ENCODE results near the gene CCNL1.

- TF ChIP-seq, protein P1, sequence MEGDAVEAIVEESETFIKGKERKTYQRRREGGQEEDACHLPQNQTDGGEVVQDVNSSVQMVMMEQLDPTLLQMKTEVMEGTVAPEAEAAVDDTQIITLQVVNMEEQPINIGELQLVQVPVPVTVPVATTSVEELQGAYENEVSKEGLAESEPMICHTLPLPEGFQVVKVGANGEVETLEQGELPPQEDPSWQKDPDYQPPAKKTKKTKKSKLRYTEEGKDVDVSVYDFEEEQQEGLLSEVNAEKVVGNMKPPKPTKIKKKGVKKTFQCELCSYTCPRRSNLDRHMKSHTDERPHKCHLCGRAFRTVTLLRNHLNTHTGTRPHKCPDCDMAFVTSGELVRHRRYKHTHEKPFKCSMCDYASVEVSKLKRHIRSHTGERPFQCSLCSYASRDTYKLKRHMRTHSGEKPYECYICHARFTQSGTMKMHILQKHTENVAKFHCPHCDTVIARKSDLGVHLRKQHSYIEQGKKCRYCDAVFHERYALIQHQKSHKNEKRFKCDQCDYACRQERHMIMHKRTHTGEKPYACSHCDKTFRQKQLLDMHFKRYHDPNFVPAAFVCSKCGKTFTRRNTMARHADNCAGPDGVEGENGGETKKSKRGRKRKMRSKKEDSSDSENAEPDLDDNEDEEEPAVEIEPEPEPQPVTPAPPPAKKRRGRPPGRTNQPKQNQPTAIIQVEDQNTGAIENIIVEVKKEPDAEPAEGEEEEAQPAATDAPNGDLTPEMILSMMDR (IDR thresholded peaks at IDR 0.05) = no peak
- TF ChIP-seq, protein P2, sequence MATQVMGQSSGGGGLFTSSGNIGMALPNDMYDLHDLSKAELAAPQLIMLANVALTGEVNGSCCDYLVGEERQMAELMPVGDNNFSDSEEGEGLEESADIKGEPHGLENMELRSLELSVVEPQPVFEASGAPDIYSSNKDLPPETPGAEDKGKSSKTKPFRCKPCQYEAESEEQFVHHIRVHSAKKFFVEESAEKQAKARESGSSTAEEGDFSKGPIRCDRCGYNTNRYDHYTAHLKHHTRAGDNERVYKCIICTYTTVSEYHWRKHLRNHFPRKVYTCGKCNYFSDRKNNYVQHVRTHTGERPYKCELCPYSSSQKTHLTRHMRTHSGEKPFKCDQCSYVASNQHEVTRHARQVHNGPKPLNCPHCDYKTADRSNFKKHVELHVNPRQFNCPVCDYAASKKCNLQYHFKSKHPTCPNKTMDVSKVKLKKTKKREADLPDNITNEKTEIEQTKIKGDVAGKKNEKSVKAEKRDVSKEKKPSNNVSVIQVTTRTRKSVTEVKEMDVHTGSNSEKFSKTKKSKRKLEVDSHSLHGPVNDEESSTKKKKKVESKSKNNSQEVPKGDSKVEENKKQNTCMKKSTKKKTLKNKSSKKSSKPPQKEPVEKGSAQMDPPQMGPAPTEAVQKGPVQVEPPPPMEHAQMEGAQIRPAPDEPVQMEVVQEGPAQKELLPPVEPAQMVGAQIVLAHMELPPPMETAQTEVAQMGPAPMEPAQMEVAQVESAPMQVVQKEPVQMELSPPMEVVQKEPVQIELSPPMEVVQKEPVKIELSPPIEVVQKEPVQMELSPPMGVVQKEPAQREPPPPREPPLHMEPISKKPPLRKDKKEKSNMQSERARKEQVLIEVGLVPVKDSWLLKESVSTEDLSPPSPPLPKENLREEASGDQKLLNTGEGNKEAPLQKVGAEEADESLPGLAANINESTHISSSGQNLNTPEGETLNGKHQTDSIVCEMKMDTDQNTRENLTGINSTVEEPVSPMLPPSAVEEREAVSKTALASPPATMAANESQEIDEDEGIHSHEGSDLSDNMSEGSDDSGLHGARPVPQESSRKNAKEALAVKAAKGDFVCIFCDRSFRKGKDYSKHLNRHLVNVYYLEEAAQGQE (IDR thresholded peaks at IDR 0.05; ENCODE audit: insufficient read depth in 1 of 2, low read depth in 2 of 2, low read length in 1 of 2) = no peak
- TF ChIP-seq SIN3A (IDR thresholded peaks at IDR 0.05; ENCODE audit: borderline replicate concordance, insufficient read depth, low read depth, low read length) (no peak), POLR2AphosphoS5 (IDR thresholded peaks at IDR 0.05; ENCODE audit: low read depth, low read length) (no peak)
Measured at GRCh38 chr3:157170861-157171260, 10.9 kb upstream of the CCNL1 start.

All from Panc1 (cell line).